Measurements from ENCODE around the gene ERC2. TPM values are rescaled to one million over a fixed set of nuclear protein-coding genes. Genes with fewer than 3 reads are reported as not detected.

The ERC2 gene
- total and polyA plus RNA-seq, 2 of the 8 experiments (the other 6 are each of a cell fraction or from before 2014, with no cell fraction given) = 16.4 to 22.8 TPM

DNA sequence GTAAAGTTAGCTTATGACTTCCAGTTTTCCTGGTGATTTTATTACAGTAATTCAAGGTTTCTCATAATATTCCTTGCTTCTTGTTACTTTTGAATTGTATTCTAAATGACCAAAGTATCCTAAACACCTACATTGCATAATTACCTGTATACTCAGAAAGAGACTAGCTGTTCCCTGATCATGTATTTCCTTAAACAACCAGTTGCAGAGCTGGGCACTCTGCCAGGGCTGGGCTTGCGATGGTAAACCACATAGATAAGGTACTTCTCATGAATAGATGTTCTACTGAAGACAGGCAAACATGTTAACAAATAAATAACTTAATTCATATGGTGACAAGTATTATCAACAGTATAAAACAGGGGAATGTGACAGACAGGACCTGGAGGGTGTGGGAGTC is 838.8 kb downstream of the ERC2 start:
- ChIA-PET CTCF (ENCODE audit: partially characterized antibody) (interaction anchor here (0.7 to 6.1 kb wide), 10 partner anchors 10 to 794 kb away, joined by 3 to 66 read pairs (median 4); no protein-coding TSS in a partner anchor), POLR2A (ENCODE audit: partially characterized antibody) (no interaction called here)
- DNase-seq (ENCODE audit: low read depth in 1 of 2, low spot score in 2 of 2) (no peak), FAIRE-seq (no peak)
- no peak overlapping the region for H3K18ac ChIP-seq (ENCODE audit: extremely low read depth, low read length)
- H4K20me1 ChIP-seq (replicated peaks in 1 of 2; ENCODE audit: control insufficient read depth in 1 of 2, insufficient read depth in 2 of 2, low read length in 2 of 2) = no peaks in the 10 kb centered on the region
- no peak overlapping the region for H3K14ac ChIP-seq (ENCODE audit: insufficient read length)
- H3K27me3 ChIP-seq (replicated peaks in 1 of 4; ENCODE audit: control insufficient read depth in 3 of 4, extremely low read depth in 1 of 4, insufficient read depth in 3 of 4, low read length in 3 of 4) = peaks cover 0 to 2% (median 0%) of the 10 kb centered on the region in 4 experiments; a peak in 1 of 7 replicates
- H2BK20ac ChIP-seq (ENCODE audit: low read length) = no peak overlapping the region
- H3K56ac ChIP-seq (replicated peaks; ENCODE audit: insufficient read length, low read depth, low read length) = no peak overlapping the region
- no peaks in the 10 kb centered on the region for H3K9me3 ChIP-seq (ENCODE audit: insufficient read depth in 2 of 2, low read depth in 1 of 2, low read length in 1 of 2)
- H3K36me3 ChIP-seq (ENCODE audit: control insufficient read depth in 2 of 4, insufficient read depth in 4 of 4, low read length in 3 of 4) = no peaks in the 10 kb centered on the region
- H3K23me2 ChIP-seq (ENCODE audit: low read depth, low read length) = no peaks in the 10 kb centered on the region
- H4K91ac ChIP-seq (replicated peaks; ENCODE audit: insufficient read length, low read length) = no peak overlapping the region
- peaks cover 0 to 2% (median 0%) of the 10 kb centered on the region in 4 experiments; a peak in 1 of 7 replicates for H3K4me1 ChIP-seq (replicated peaks in 1 of 4; ENCODE audit: control insufficient read depth in 3 of 4, insufficient read depth in 4 of 4, low read length in 3 of 4)
- no peak overlapping the region for H2BK5ac ChIP-seq (ENCODE audit: low read depth, low read length)
- 83% methylated on average over 1 of the region's 1 CpG; no CpG with 5 or more reads in 1 of the 2 experiments for WGBS, 2 experiments (ENCODE audit: extremely low coverage in 1 of 2, insufficient coverage in 1 of 2, insufficient read length in 1 of 2, insufficient replicate concordance in 2 of 2, low coverage in 1 of 2, low lambda C conversion rate in 2 of 2, missing lambda C conversion rate in 1 of 2)
- H2BK15ac ChIP-seq (ENCODE audit: low read length) = no peak overlapping the region
- no peak overlapping the region for H2BK120ac ChIP-seq (replicated peaks; ENCODE audit: low read depth, low read length)
- no peak overlapping the region for H2AK5ac ChIP-seq (ENCODE audit: low read depth, low read length)
- H2AFZ ChIP-seq (ENCODE audit: low read length) = no peak overlapping the region
- H3K9ac ChIP-seq (replicated peaks in 1 of 4; ENCODE audit: extremely low read depth in 1 of 4, low read depth in 3 of 4, low read length in 3 of 4) = no peak overlapping the region
- no peaks in the 10 kb centered on the region for H3K79me2 ChIP-seq (ENCODE audit: control insufficient read depth in 1 of 2, insufficient read depth in 2 of 2, low read length in 2 of 2)
- H3K4me3 ChIP-seq (ENCODE audit: extremely low read depth in 1 of 4, insufficient read depth in 2 of 4, low read depth in 3 of 4, low read length in 4 of 4) = no peak overlapping the region
- TF ChIP-seq EZH2 (IDR thresholded peaks at IDR 0.05; ENCODE audit: low read depth, low read length, severe bottlenecking) (no peak), POU5F1 (IDR thresholded peaks at IDR 0.05; ENCODE audit: low read depth, low read length) (no peak), TBP (IDR thresholded peaks at IDR 0.05; ENCODE audit: low read depth, low read length) (no peak), SP2 (IDR thresholded peaks at IDR 0.05; ENCODE audit: low read length) (no peak), SP1 (IDR thresholded peaks at IDR 0.05; ENCODE audit: low read depth, low read length) (no peak), POLR2A (IDR thresholded peaks at IDR 0.05; ENCODE audit: control extremely low read depth in 1 of 2, low read depth in 2 of 2, low read length in 2 of 2) (no peak), BACH1 (IDR thresholded peaks at IDR 0.05; ENCODE audit: low read length) (no peak), BCL11A (IDR thresholded peaks at IDR 0.05; ENCODE audit: low read depth in 2 of 2, low read length in 2 of 2) (no peak)
- no peak overlapping the region for H4K8ac ChIP-seq (ENCODE audit: extremely low read depth, insufficient read depth, low read length)
- H3K4me2 ChIP-seq (ENCODE audit: insufficient read depth in 1 of 2, low read depth in 2 of 2, low read length in 2 of 2) = no peak overlapping the region
- H3K27ac ChIP-seq (ENCODE audit: low read depth, low read length) = no peak overlapping the region
- no peak overlapping the region for H2BK12ac ChIP-seq (ENCODE audit: low read depth, low read length)
- no peaks in the 10 kb centered on the region for H3K79me1 ChIP-seq (ENCODE audit: low read depth, low read length)
- no peak overlapping the region for H3K4ac ChIP-seq (replicated peaks; ENCODE audit: insufficient read length, low read depth, low read length)
- no peak overlapping the region for H4K5ac ChIP-seq (ENCODE audit: insufficient read length, low read depth, low read length)
- H3K23ac ChIP-seq (ENCODE audit: insufficient read length) = no peak overlapping the region

Data from H1 (cell line).